ENCODE data around the gene PPEF1.
A peak's percentile ranks its signal among the peaks of the same experiment; 100 is the strongest.
"Not testable (repeated sequence)": the region's sequence is repeated elsewhere in the genome, so short reads cannot be mapped to it uniquely, and the experiment has no call there.

Gene PPEF1

DNA sequence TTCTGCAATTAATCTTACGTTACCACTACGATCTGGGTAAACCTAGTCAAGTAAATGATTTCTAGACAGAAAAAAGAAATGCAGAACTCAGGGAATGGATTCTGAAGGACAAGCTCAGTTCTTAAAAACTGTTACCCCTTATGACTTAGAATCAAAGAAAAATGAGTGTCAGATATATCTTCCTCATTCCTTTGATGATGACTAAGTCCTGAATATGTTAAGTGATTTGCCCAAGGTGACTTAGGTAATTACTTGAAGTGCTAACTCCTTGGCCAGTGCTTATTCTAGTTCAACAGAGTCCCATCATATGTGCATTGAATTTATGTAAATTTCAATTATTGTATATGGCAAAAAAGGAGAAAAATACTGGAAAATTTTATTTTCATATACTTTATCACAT lies 92.5 kb downstream of the PPEF1 start:
- DNase-seq, result no peak

DNA sequence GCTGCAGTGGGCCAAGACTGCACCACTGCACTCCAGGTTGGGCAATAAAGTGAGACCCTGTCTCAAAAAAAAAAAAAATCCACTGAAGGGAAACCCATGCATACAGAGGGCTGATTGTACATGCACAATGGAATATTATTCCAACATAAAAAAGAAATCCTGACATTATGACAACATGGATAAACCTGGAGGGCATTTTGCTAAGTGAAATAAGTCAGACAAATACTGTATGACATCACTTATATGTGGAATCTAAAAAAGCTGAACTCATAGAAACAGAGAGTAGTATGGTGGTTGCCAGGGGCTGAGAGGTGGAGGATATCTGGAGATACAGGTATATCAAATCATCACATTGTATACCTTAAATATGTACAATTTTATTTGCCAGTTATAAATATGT lies 102.2 kb downstream of the PPEF1 start:
- DNase-seq, result no peak

- DNase-seq, result no peak
These were observed 103.0 kb downstream of the PPEF1 start for GRCh38 chrX:18810416-18810815.

GRCh38 chrX:18825375-18825774 lies 117.9 kb downstream of the PPEF1 start:
- no peak for DNase-seq

- peak; percentile 23 for DNase-seq
These were observed 121.5 kb downstream of the PPEF1 start for GRCh38 chrX:18828832-18829404.

GRCh38 chrX:18833071-18833731 lies 125.8 kb downstream of the PPEF1 start:
- no peak for DNase-seq

GRCh38 chrX:18847901-18848300 lies 140.5 kb downstream of the PPEF1 start:
- not testable (repeated sequence) for DNase-seq

DNA sequence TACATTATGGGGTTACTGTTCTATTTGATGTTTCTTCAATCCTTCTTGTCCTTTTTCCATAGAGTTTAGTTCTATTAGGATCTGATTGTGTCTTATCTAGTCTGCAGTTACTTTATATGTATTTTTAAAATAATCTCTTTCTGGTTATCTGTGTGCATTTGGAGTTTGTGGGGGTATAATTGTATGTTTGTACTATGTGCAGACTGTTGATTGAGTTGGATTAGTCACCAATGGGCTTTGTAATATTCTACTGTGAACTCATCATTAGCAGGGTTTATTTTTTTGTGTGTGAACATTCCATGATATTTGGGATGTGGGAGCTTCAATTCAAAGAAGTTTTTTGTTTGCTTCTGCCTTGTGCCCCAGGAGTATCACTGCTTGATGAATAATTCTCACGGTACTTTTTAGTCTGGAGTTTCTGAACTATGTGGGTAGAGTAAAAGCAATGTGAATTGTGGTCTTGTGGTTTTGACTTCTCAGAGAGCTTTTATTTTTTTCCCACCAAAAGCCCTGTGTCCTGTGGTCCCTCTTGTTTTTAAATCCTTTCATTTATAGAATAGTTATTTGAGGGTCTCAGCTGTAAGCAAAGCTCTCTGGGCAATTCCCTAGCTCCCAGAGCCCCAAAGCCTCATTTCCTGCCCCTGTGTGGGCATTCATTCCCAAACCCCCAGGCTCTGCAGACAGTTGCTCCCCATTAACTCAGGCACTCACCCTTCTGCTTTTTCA lies 148.6 kb downstream of the PPEF1 start:
- DNase-seq, result no peak

- DNase-seq, result no peak
These were observed 149.2 kb downstream of the PPEF1 start for GRCh38 chrX:18856645-18856997.

DNA sequence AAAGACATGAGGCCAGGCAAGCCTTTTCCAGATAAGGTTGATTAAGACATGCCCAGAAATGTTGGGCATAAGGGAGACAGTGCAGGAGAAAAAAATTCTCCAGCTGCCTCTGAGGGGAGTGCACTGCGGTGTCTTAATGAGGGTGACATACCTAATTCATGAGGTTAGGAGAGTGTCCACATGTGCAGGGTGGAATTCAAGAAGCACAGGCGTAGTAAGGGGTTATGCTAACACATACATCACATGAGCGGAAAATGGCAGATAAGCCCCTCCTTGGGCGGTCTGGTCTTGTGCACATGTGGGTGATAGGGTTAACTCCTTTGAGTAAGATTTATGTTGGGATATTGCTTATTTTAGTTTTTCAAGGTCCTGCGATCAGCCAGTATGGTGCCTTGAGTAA lies 154.1 kb downstream of the PPEF1 start:
- no peak for DNase-seq

DNA sequence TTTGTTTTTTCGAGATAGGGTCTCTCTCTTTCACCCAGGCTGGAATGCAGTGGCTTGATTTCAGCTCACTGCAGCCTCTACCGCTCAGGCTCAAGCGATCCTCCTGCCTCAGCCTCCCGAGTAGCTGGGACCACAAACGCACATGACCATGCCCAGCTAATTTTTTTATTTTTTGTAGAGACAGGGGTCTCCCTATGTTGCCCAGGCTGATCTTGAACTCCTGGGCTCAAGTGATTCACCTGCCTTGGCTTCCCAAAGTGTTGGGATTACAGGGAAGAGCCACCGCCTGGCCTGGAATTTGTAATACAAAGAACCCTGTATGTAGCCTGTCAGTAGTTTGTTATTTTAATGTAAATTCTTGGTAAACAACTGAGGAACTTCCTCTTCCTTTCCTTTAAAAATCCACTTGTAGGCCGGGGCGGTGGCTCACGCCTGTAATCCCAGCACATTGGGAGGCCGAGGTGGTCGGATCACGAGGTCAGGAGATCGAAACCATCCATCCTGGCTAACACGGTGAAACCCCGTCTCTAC lies 157.0 kb downstream of the PPEF1 start:
- DNase-seq, result no peak

DNA sequence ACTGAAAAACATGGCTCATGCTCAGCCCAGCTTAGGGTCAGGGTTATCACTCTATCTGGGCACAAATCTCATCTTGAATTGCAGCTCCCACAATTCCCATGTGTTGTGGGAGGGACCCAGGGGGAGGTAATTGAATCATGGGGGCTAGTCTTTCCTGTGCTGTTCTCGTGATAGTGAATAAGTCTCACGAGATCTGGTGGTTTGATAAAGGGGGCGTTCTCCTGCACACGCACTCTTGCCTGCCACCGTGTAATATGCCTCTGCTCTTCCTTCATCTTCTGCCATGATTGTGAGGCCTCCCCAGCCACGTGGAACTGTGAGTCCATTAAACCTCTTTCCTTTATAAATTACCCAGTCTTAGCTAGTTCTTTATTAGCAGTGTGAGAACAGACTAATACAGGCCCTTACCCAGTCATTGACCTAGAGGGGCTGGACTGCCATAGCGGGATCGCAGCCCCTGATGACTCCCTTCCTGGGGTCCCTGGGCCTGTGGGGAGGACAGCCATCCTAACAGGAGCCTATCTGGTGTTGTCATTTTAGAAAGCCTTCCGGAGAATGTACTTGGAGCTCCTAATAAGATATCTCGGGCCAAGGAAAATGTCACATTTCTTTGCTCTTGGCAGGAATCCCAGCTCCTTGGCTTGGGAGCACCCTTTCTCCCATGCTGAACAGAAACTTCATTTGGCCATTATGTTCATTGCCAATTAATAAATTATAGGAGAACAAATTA lies 163.9 kb downstream of the PPEF1 start:
- no peak for DNase-seq

DNA sequence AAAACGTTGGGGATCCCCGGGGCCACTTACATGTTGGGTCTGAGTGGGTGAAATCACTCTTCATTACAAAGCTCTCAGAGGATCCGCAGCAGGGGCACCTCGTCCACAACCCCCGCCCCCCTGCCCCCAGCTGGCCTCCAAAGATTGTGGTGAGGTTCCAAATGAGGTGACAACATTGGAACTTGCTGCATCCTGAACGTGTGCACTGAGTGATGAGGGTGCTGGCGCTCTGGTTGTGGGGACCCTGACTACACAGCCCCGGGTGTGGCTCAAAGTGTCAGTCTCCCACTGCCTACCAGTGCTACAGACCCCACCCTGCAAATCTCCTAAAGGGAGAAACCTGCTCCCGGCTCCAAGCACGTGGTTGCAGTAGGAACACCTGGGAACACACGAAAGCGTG lies 164.5 kb downstream of the PPEF1 start:
- DNase-seq, result no peak

DNA sequence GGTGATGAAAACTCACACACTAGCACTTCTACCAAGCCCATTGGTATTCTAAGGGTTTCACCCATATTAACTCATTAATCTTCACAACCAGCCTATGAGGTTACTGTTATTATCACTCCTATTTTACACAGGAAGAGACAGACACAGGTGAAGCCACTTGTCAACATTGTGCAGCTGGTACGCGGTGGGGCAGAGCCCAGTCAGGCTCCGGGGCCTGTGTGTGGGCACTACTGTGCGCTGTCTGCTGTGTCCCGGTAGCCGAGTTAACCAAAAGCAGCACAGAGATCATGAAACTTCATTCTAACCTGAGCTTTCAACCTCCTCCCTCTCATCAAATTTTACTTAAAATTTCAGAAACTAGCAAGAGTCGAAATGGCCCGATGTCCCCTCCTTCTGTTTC lies 165.2 kb downstream of the PPEF1 start:
- no peak for DNase-seq

GRCh38 chrX:18873189-18873791 lies 165.8 kb downstream of the PPEF1 start:
- peak; percentile 12 for DNase-seq

DNA sequence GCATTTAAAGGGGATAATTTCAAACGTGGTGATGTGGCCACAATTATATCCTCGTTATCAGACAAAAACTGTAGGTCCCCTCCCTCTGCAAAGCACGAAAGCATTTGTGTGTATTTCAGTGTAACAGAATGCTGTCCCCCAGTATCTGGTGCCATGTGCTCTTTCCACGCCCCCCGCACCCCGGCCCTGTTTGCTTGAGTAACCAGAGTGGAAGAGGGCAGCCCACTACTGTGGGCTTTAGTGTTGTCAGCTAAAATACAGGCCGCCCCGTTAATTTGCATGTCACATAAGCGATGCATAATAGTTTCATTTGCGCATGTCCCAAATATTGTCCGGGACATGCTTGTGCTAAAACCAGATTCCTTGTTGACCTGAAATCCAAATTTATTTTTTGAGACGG lies 166.4 kb downstream of the PPEF1 start:
- DNase-seq, result no peak

DNA sequence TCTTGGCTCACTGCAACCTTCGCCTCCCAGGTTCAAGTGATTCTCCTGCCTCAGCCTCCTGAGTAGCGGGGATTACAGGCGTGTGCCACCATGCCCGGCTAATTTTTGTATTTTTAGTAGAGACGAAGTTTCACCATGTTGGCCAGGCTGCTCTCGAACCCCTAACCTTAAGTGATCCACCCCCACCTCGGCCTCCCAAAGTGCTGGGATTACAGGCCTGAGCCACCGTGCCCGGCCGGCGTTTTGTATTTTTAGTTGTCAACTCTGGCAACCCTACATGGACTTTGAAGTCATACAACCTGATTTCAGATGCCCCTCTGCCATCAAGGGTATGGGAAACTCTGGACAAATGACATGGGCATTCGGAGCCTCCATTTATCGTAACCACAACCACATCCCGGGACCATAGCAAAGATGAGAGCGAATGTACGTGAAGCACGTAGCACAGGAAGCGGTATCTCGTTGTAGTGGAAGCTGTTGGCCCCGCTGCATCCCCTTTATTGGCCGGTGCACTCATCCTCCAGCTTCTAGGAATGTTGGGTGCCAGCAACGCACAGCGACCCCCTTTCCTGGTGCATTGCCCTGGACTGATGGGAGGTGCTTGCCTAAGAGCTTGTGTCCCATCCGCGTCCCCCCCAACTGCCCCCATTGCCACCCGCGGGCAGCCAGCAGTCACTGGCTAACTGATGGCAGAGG lies 167.3 kb downstream of the PPEF1 start:
- DNase-seq, result no peak

DNA sequence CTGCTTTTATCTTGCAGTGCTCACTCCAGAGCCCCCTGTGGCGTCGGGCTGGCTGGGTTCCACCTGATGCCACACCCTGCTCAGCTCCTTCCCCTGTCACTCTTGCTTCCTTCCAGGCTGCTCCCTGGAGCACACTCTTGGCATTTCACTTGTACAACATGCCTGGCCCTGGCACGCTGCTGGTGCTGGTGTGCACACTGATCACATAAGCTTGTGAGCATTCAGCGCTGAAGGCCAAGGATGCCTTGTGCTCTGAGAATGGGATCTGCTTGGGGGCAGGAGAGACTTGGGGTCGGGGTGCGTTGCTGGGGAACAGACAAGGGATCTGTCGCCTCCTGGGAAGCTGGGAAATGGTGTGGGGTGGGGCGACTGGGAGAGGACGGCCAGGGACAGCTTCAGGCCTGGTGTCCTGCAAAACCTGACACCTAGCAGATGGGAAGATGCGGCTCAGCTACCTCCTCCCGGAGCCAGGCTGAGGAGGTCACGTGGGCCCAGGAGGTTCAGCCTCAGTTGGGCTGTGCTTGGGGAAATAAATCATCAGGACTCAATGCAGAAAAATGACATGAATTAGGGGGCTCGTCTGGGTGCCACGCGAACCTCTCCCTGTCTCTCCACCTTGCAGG lies 167.9 kb downstream of the PPEF1 start:
- no peak for DNase-seq

GRCh38 chrX:18877469-18877868 lies 170.0 kb downstream of the PPEF1 start:
- DNase-seq, result no peak
